Activated CD4-positive, alpha-beta T cell treated with anti-CD3 and anti-CD28 coated beads for 48 hours (primary cell): Measurements from ENCODE around the gene FIBP.
A peak's percentile ranks its signal among the peaks of the same experiment; 100 is the strongest.

Source experiments
- DNase-seq: peaks from one replicate; pipeline ENCODE4 v3.0.0-alpha.2; 2020

FIBP gene

DNA sequence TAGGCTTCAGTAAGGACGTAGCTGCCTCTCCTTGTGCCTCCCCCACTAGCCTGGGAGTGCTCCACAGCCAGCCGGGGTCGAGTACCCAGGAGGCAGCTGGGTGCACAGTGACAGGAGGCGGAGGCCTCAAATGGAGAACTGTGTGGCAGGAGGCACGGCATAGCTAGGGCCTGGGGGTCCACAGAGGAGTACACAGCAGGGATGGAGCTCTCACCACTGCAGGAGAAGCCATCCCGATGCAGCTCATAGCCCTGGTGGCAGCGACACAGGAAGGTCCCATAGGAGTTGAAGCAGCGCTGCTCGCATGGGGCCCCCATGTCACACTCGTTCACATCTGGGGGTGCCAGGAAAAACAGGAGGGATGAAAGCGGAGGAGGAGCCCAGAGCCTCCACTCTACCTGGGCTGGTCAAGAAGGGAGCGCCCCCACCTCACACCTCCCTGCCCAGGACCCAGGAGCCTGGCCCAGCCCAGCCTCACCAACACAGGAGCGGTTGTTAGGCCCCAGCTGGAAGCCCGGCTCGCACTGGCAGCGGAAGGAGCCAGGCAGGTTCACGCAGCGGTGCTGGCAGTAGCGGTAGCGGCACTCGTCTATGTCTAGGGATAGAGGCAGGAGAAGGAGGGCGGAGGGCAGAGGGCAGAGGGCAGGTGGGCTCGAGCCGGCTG lies 18.5 kb downstream of the FIBP start:
- no peak for DNase-seq

DNA sequence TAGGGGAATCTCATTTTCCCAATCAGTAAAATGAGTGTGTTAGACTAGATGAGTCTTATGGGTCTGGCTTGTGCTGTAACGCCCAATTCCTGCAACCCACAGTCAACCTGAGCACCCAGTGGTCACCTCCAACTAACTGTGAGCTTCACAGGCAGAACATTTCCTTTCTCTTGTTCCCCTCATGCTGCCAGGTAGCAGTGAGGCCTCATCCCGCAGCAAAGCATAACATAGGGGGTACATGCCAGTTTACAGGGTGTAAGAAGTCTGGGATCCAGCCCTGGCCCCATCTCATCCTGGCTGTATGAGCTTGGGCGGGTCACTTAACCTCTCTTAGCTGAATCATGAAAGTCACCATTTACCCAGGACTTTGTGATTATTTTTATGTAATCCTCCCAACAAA lies 19.4 kb downstream of the FIBP start:
- no peak for DNase-seq

DNA sequence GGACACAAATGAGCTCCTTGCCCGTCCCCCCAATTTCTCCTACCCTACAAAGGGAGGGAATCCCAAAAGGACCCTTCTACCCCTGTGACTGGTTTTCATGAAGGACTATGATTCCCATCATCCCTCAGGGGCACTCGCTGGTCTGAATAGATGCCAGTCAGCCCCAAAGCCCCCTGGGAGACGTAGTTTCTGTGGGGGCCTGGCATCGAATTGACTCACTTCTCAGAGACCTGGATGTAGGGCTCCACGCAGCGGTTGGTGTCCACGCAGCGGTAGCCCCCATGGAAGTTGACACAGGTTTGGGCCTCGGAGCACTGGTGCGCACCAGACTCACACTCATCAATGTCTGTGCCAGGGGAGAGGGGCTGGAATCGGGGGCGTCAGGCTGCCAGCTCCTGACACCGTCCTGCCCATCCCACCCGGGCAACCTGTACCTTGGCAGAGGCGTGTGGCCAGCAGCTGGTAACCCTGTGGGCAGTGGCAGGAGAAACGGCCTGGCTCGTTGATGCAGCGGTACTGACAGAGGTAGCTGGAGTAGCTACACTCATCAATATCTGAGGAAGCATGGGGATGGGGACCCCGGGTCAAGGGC lies 20.1 kb downstream of the FIBP start:
- DNase-seq = no peak

DNA sequence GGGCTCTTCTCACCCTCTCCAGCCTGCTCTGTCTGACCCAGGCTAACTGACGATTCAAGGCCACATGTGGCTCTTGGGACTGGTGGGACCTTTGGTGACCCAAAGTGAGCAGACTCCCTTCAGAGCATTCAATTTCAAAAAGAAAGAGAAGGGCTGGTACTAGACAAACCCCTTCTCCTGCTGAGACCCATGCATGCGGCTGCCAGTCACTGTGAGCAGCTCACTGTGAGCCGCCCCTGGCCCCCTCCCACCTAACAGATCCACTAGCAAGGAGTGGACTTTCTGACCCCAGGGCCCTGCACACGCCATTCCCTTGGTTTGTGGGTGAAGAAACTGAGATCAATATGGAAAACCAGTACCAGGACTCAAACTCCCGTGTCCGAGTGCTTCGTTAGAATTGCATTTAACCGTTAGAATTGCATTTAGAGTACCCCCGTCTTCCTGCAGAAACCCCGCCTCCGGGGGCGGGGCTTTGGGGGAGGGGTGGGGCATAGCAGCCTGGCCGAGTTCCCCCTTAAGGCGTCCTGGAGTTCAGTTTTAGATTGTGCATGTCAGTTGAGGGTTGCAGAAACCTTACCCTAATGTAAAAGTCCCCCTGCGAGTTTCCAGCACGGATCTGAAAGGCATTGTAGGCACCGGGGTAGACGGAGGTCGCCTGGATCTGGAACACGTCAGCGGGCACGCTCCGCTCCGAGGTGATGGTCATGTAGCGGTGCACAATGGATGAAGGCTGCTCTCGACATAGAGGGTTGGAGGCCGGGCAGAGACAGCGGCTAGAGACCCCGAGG lies 20.8 kb downstream of the FIBP start:
- no peak for DNase-seq

DNA sequence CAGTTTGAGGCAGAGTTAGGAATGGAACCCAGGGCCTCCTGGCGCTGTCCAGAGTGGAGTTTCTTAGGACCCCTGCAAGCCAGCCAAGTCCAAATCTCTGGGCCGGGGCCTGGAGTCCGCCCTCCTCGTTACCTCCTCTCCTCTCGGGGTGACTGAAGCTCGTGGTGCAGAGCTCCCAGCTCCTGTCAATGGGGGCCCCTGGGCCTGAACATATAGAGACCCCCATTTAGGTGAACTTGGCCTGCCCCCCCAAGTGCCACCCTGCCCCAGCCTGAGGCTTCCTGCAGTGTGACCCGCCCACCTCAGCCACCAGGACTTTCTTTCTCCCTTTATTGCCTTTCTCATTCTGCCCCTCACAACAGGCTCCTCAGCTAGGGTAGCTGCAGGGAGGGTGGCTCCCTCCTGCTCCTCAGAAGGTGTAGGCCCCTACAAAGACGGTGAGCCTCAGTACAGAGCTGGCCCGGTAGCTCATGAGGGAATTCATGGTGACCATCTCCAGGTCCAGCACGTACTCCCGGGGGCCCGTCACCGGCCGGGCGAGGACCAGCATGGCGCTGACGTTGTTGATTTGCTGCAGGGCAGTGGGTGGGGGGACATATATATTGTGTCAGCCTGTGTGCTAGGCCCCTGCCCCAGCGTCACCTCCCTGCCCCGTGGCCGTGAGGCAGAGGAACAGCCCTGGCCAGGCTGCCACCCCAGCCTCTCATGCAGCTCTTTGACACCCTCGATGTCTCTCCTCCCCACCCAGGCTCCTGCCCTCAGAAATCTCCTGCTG lies 21.6 kb downstream of the FIBP start:
- no peak for DNase-seq

DNA sequence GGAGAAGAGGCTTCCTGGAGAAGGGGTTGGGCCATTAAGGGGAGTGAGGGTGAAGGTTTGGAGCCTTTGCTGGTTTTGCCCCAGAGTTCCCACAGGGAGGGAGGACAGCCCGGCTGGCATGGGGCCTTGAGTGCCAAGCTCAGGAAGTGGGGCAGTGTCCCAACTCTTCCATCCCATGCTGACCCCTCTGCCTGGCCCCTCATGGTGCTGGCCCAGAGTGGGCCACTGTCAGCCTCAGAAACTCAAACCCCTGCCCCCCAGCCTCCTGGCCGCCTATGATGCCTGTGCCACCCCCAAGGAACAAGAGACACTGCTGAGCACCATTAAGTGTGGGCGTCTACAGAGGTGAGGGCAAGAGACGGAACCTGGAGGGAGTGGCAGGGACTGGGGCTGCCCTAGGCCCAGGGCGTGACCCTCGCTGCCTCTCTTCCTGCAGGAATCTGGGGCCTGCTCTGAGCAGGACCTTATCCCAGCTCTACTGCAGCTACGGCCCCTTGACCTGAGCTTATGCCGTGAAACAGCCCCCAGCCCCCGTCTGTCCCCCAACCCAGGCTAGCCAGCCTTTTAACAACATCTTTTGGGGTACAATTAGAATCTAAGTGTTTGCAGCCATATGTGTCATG lies 22.6 kb downstream of the FIBP start:
- DNase-seq = no peak

DNA sequence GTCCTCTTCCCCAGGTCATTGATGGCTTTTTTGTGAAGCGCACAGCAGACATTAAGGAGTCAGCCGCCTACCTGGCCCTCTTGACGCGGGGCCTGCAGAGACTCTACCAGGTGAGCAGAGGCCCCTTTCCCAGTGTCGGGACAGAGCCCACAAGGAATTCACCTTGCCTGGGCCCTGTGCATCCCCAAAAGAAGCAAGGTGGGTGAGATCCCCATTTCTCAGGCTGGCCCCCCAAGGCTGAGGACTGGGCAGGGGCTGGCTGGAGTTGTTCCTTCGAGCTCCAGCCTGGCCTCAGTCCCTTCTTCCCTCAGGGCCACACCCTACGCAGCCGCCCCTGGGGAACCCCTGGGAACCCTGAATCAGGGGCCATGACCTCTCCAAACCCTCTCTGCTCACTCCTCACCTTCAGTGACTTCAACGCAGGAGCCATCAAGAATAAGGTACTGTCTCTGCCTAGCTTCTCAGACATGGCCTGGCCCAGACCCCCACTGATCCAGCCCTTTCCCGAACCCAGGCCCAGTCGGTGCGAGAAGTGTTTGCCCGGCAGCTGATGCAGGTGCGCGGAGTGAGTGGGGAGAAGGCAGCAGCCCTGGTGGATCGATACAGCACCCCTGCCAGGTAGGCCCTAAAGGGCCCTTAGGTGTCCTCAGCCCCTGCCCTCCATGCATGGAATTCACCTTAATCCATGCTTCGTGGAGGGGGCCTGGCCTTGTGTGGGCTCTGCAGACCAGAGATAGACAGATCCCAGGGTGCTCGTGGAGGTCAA lies 23.4 kb downstream of the FIBP start:
- DNase-seq = no peak

DNA sequence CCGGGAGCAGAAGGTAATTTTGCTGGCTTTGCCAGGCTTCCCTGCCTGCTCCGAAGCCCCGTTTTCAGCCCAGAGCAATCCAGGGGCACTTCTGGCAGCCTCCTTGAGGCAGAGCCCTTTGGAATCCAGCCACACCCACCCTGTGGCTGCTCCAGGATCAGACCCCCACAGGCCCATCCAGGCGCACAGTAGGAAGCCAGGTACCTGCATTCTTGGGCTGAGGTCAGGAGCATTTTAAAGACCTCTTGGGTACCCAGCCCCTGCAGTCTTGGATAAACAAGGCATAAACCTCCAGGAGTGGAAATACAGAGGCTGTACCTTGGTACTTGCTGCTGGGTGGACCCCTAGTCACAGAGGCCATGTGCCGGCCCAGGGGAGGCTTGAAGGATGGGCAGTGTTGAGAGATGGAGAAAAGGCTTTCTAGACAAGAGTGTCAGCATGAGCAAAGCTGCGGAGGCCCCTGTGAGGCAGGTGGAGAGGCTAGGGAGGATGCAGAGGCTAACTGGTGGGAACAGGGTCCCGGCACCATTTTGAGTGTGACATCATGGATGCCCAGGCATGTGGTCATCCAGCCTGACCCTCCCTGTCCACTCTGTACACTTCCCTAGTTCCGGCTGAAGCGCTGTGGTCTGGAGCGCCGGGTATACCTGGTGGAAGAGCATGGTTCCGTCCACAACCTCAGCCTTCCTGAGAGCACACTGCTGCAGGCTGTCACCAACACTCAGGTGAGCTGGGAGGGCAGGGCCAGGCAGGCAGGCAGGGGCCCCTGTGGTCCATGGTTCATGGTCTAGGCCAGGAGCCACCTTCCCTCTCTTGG lies 24.2 kb downstream of the FIBP start:
- DNase-seq = no peak

DNA sequence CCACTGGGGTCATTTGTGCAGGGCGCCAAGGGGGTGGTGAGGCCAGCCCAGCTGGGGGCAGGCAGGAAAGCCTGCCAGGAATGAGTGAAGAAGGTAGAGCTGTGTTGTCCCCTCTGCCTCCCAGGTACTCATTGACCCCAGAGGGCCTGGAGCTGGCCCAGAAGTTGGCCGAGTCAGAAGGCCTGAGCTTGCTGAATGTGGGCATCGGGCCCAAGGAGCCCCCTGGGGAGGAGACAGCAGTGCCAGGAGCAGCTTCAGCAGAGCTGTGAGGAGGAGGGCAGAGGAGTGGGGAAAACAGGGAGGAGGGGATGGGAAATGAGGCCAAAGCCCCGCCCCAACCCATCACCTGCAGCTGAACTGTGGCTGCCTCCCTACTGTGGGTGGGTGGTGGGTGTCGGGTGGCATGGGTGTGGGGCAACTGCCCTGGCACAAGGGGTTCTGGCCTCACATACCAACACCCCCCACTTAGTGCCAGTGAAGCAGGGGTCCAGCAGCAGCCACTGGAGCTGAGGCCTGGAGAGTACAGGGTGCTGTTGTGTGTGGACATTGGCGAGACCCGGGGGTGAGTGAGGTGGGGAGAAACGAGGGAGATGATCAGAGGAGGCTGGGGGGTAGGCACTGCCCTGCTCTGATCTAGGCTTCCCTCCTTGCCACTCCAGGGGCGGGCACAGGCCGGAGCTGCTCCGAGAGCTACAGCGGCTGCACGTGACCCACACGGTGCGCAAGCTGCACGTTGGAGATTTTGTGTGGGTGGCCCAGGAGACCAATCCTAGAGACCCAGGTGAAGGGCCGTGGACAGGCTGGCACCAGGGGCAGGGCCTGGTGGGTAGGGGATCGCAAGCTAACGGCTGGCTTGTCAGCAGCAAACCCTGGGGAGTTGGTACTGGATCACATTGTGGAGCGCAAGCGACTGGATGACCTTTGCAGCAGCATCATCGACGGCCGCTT lies 25.1 kb downstream of the FIBP start:
- peak; percentile 2 for DNase-seq

DNA sequence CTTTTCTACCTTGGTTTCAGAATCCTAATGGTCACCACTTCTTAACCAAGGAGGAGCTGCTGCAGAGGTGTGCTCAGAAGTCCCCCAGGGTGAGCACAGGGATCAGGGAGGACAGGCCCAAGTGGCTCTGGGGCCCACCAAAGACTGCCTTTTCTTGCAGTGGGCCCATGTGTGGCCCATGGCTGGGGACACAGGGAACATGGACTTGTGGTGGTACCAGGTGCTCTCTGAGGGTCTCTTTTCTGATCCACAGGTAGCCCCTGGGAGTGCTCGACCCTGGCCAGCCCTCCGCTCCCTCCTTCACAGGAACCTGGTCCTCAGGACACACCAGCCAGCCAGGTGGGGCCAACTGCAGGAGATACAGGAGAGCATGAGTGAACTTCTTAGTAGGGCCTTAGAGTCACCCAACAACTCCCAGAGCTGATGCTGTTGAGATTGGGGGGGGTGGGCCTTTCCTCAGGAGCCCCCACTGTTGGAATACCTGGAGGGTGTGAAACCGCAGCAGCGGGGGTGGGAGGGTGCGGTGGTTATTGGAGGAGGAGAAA lies 26.0 kb downstream of the FIBP start:
- no peak for DNase-seq

DNA sequence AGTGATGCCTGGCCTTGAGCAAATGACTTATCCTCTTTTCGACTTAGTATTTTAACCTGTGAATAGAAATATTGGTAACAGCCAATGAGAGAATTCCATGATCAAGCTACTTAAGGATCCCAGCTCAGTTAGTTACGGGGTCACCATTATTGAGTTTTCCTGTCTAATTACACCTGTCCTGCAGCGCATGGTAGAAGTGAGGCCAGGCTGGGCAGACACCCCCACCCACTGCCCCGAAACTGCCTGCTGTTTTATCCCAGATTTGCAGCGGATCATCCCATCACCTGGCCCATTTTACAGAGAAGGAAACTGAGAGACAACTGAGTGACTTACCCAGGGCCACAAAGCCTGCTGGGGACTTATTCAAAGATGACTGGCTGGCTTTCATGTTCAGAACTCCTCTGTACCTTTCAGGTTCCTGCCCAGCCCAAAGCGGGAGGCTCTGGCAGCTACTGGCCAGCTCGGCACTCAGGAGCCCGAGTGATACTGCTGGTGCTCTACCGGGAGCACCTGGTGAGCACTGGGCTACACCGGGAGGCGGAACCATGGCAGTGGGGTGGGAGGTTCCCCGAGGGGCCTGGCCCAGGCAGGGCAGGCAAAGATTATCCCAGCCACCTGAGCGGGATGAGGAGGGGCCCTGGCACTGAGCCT lies 26.6 kb downstream of the FIBP start:
- peak; percentile 3 for DNase-seq

DNA sequence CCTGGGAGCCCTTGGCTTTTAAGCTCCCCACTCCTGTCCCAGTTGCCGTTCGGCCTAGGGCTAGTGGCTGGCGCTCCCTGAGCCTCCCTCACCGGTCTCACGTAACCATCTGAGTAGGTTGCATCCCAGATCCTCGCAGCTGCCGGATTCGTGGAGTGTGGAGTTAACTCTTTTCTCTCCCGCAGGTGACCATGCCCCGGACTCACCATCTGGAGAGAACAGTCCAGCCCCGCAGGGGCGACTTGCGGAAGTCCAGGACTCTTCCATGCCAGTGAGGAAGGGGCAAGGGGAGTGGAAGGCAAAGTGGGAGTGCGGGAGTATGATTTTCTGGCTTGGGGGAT lies 27.1 kb downstream of the FIBP start:
- no peak for DNase-seq

DNA sequence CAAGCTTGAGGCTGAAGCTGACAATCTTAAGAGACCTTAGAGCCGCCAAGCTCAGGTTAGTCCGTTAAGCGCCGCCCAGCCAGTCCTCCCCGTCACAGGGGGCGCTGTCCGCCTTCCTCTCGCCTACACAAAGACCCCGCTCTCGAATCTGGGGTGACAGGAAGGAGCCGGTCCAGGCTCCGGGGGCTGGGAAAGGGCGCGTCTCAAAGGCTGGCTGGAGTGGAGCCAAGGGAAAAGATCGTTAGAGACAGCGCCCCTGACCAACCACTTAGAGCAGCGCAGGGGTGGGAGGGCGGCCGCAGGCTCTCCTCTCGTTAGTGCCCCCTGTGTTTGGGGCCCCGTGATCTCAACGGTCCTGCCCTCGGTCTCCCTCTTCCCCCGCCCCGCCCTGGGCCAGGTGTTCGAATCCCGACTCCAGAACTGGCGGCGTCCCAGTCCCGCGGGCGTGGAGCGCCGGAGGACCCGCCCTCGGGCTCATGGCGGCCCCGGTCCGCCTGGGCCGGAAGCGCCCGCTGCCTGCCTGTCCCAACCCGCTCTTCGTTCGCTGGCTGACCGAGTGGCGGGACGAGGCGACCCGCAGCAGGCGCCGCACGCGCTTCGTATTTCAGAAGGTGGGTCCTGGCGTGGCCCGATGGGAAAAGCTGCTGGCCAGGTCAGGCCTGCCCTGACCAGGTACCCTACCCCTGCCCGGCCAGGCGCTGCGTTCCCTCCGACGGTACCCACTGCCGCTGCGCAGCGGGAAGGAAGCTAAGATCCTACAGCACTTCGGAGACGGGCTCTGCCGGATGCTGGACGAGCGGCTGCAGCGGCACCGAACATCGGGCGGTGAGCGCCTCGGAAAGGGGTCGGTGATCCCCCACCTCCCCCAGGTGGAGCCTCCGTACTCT lies 27.8 kb downstream of the FIBP start, which contains the start of gene MUS81:
TSS of gene MUS81 (plus strand) at position 156 of the 887 bp plus-strand sequence. CDS start at position 477, 321 bp downstream.
- peak; percentile 97 for DNase-seq

DNA sequence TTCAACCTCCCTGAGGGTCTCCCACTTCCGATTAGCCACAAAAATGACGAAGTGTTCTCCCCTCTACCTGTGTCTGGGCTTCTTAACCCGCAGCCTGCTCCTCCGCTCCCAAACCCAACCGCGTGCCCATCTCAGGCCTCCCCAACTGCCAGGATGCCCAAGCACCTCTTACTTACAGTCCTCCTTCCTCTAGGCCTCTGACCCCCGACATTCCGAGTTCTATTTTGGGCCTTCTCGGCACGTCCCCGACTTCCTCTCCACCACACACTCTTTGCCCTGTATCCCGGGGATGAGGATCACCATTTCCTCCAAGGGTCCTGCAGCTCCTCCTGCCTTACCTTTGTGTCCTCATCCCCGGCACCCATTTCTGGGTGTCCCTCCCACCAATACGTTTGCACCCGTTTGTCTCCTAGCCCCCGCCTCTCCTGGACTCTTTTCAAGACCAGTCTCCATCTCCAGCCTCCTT lies 28.4 kb downstream of the FIBP start:
- peak; percentile 62 for DNase-seq

DNA sequence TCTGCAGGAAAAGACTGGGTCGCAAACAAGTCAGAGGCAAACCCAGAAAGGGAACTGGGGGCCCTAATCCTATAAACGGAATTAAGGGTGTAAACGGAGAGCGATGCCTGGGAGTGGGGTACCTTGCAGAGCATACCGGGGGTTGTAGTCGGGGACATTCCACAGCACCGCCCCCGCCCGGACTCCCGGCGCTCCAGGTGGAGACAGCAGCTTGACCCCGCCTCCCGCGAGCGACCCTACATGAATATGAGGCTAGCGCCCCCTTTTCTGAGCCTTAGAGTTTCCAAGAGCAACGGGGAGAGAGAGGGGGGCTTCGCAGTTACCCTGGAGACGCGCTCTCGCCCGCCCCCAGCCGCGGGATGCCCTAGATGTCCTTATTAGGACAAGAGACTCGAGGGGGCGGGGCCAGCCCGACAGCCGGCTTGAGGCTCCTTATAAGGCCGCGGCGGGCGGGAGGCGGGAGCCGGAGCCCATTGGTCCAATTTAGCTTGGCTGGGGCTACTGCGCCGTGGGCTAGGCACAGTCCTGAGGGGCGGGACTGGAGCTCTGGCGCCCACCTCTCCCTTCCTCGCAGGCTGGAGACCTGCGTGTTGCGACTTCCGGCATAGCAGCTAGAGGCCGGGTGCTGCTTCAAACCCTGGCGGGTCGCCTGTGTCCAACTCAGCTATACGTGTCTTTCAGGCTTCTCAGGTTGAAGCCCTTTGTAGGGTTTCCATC lies 29.0 kb downstream of the FIBP start:
- DNase-seq = peak; percentile 99

DNA sequence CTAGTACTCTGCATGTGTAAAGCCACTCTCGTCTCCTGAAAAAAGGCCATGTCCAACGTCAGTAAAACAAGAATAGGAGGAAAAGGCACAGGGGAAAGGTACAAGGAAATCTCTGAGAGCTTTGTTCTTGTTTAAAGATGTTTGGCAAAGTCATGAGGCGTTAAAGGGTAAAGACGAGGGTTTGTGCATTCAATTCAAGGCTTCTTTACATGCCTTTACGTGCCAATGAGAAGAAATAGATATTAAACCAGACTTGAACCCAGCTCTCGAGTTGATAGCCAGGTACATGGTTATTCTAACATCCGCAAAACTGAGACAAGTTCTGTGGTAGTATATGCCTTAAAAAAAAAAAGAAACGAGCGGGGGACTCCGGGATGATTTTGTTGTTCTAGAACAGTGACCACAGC lies 29.6 kb downstream of the FIBP start:
- no peak for DNase-seq
